OCI-M2 (cell line): ENCODE measurements around the gene CTNND2.
"Not testable (repeated sequence)": the region's sequence is repeated elsewhere in the genome, so short reads cannot be mapped to it uniquely, and the experiment has no call there.

Experiments used
- DNase-seq: peaks from one replicate; lab custom pipeline; 2025; ENCODE audit not compliant: unreplicated experiment; lab: John Stamatoyannopoulos, UW

CTNND2 gene

DNA sequence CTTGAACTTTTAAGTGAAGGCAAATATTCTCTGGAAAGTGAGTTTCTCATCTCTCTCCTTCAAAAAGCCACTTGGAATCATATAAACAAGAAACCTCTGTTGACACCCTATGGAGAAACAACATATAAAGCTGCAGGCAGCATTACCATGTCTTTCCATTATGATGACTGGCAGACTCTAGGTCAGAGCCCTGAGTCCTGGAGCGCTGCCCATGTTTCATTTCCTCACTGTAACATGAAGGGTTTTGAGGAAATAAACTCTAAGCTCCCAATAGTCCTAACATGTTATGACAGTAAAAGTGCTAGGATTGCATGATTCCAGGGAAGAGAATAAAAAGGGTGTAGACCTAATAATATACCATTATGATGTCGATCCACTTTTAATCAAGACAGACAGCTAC is 220.6 kb downstream of the CTNND2 start:
- no peak for DNase-seq

DNA sequence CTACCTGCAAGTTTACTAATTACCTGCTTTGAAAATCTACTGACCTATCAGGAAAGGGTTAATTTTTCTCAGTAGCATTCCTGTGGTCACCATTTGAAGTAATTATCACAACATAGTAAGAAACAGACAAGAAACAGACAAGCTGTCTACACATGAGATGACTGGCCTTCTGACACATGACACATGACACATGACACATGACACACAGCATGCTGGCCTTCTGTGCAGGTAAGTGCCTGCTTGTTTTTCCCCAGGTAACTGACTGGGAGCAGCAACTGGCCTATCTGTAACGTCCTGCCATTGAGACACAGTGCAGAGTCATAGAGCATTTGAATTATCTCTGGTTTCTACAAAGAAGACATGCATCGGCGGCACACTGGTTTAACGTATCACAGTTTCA is 222.4 kb downstream of the CTNND2 start:
- DNase-seq = no peak

DNA sequence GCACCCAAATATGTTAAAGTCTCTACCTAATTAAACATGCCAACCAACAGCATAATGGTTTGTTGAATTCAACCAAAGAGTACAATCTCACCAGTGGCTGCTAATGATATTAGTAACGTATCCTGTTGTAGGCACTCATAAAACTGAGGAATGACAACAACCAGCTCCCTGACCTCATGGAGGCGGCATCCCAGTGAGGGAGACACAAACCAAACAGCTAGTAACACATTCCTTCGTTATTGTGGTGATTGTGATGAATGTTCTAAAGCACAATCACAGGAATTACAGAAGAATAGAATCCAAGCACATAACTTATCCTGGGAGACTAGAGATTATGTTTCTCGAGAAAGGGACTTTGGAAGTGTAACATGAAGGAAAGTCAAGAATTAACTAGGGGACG is 224.6 kb downstream of the CTNND2 start:
- DNase-seq = no peak

- no peak for DNase-seq
Observed at GRCh38 chr5:11675184-11675583, 229.1 kb downstream of the CTNND2 start.

DNA sequence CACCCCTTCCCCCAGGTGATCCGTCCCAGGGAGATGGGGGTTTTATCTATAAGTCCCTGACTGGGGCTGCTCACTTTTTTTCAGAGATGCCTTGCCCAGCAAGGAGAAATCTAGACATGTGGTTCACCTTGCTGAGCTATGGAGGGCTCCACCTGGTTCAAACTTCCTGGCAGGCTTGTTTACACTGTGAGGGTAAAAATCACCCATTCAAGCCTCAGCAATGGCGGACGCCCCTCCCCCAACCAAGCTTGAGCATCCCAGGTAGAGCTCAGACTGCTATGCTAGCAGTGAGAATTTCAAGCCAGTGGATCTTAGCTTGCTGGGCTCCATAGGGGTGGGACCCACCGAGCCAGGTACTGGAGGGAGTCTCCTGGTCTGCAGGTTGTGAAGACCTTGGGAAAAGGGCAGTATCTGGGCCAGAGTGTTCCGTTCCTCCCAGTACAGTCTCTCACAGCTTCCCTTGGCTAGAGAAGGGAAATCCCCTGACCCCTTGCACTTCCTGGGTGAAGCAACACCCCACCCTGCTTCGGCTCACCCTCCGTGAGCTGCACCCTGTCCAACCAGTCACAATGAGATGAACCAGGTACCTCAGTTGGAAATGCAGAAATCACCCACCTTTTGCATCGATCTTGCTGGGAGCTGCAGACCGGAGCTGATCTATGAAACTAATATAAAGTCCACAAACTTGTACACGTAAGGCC is 231.7 kb downstream of the CTNND2 start:
- DNase-seq = no peak

- no peak for DNase-seq
Observed at GRCh38 chr5:11658376-11658775, 245.9 kb downstream of the CTNND2 start.

DNA sequence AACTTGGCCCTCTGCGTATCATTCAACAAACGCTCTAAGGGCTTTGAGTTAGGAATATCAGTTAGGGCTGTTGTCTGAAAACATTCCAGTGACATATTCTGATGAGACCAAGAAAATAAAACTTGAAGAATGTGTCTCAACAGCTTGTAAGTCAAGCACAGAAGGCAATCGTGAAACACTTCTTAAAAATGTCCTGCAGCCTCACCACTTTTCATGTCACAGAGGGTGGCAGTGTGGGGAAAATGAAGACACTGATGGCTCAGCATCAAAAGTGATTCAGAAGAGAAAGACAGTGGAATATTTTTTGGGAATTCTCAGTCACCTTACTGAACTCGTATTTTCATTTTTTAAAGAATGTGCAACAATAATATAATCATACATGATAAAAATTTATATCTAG is 247.3 kb downstream of the CTNND2 start:
- no peak for DNase-seq

DNA sequence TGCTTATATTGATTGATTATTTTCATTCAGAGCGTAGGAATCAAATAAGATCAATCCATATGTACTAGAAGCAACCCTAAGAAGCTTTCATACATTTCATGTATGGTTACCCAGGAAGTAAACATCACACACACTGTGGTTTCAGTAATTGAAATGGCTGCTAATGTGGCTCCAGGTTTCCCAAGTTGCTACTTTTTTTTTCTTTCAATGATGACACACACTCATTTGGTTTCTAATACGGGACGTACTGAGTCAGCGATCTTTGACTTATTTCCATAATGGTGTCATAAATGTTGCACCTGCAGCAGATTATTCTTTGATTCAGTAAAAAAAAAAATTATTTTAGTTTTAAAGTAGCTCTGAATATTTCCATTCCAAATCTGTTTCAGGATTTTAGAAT is 248.6 kb downstream of the CTNND2 start:
- DNase-seq = no peak

DNA sequence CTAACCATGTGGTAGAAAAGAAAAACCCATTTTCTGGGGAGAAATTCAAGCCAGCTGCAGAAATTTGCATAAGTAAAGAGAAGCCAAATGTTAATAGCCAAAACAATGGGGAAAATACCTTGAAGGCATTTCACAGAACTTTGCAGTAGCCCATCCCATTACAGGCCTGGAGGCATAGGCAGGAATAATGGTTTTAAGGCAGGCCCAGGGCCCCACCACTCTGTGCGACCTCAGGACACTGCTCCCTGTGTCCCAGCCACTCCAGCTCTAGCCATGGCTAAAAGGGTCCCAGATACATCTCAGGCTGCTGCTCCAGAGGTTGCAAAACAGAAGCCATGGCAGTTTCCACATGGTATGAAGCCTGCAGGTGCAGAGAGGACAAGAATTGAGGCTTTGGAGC is 253.3 kb downstream of the CTNND2 start:
- DNase-seq = no peak

DNA sequence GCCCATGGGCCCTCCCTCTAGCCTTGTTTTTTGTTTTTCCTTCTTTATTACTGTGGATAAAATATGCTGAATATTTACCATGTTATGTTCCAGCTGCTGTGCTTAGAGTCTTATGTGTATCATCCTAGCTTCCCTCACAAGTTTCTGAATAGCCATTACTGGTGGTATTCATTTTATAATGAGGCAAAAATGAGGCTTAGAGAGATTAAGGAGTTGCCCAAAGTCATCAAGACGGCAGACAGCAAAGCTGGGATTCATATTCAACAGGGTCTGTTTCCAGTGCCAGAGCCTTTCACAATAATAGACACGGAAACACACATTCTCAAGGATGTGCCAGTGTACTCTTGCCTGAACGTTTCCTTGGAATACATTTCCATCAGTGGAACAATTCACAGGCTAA is 258.1 kb downstream of the CTNND2 start:
- no peak for DNase-seq

DNA sequence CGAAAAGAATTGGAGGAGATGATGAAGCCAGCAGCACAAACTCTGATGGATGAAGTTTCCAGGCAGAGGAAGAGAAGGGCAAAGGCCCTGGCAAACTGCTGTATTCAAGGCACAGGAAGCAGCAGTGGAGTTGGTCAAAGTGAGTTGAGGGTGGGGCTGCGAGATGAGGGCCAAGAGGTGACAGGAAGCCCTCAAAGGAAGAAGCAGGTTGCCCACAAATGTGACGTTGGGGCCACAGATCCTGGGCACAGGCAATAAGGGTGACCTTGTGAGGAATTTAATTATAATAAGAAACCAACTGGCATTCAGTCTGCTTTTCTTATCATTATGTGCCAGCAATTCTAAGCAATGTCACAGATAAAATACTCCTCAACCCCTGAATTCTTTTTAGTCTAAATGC is 261.8 kb downstream of the CTNND2 start:
- DNase-seq = no peak

GRCh38 chr5:11640158-11640873 is 263.9 kb downstream of the CTNND2 start:
- DNase-seq = no peak

DNA sequence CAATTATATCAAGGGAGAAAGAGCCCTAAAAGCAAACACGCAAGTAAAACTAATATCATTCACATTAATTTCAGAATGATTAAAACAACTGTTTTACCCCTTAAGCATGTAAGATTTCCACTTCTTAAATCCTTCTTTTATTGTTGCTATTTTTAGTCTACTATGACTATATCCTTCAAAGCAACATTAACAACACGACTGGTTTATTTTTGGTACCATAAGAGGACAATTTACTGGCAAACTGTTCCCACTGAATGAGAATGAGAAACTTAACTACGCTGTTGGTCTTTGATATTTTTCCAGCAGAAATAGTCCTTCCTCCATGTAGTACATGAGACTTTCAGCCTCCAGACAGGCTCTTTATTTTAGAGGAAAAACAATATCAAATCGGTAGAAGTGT is 281.5 kb downstream of the CTNND2 start:
- no peak for DNase-seq

- no peak for DNase-seq
Observed at GRCh38 chr5:11620172-11620571, 284.1 kb downstream of the CTNND2 start.

- DNase-seq = no peak
Observed at GRCh38 chr5:11619339-11620024, 284.8 kb downstream of the CTNND2 start.

- no peak for DNase-seq
Observed at GRCh38 chr5:11617080-11617479, 287.2 kb downstream of the CTNND2 start.

DNA sequence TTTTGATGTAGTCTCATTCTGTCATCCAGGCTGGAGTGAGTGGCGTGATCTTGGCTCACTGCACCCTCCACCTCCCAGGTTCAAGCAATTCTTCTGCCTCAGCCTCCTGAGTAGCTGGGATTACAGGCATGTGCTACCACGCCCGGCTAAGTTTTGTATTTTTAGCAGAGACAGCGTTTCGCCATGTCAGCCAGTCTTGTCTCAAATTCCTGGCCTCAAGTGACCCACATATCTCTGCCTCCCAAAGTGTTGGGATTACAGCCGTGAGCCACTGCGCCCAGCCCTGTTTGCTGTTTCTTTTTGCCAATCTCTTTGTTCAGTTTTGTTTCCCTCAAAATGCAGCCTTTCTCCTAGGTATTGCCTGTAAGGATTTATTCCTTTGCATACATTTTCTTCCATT is 287.6 kb downstream of the CTNND2 start:
- not testable (repeated sequence) for DNase-seq

GRCh38 chr5:11611011-11611410 is 293.2 kb downstream of the CTNND2 start:
- DNase-seq = no peak

- DNase-seq = no peak
Observed at GRCh38 chr5:11609570-11610303, 294.5 kb downstream of the CTNND2 start.

GRCh38 chr5:11608530-11608929 is 295.7 kb downstream of the CTNND2 start:
- DNase-seq = no peak

DNA sequence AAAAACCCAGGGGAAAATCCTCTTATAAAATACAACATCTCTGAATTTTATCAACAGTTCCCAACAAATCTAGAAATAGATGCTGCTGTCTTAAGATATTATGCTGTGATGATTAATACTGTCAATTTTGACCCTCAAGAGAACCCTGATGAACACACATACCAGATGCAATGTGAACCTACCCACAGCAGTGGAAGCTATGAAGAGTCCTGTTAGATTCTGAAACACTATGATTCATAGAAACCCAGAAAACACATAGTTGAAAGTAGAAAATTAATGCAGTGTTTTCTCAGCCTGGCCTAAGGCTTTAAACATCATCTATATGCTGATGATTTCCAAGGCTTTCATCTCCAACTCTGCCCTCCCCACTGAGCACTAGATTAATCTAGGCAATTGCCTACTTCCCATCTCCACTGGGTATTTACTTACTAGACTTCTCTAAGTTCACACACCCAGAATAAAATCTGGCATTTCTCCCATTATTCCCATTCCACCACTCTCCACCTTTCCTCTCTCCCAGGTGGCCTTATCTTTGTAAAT is 296.2 kb downstream of the CTNND2 start:
- DNase-seq = no peak
